Body of pancreas (tissue), 4 donors: Measurements from ENCODE around the gene DGKE.

Source experiments
- CTCF ChIP-seq, 7 experiments: fragments of 450-650 bp in 4 of 7; fragments of 200-600 bp in 3 of 7; sonication (generic) in 3 of 7; IDR thresholded peaks; one replicate each; pipeline ENCODE4 v1.5.1; 2016 to 2019; ENCODE audit warnings: antibody characterized with exemption in 7 of 7
- POLR2A ChIP-seq, 3 donors: fragments of 450-650 bp; IDR thresholded peaks; one replicate each; pipeline ENCODE4 v1.6.1; 2016; ENCODE audit warnings: antibody characterized with exemption in 3 of 3, mild to moderate bottlenecking in 2 of 3

- no peak for TF ChIP-seq CTCF (IDR thresholded peaks at IDR 0.05)
- TF ChIP-seq POLR2A (IDR thresholded peaks at IDR 0.05), result no peak
Measured at GRCh38 chr17:56815711-56816110, 18.2 kb upstream of the DGKE start.
